Measurements from ENCODE around the gene HSD17B3. TPM values are rescaled to one million over a fixed set of nuclear protein-coding genes. Genes with fewer than 3 reads are reported as not detected.

Gene HSD17B3
- total RNA-seq, 1 donor from 2014 or later, result not detected

DNA sequence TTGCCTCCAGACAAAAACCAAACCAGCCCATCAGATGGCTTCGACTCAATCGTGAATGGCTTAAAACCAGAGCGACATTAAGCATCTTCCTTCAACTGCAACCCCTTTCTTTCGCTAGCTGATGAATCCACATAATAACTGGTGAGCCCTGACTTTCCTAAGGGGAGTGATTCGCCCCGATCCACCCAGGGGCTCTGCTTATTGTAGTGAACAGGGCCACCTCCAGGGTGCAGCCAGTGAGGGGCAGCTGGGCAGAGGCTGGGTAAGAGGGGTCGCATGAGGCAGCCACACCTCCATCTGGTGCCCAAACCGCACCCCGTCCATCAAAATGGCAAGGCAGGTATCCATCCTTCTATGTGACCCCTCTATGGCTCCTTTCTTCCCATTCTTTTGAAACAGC lies 43.6 kb upstream of the HSD17B3 start:
- peaks cover 8% of the 10 kb centered on the region for H3F3A ChIP-seq (ENCODE audit: low read depth)
- DNase-seq (ENCODE audit: low spot score), result no peak
- H3K4me1 Mint-ChIP-seq, result peaks cover 35% of the 10 kb centered on the region
- H3K36me3 ChIP-seq, result no peaks in the 10 kb centered on the region
- no peaks in the 10 kb centered on the region for H3K79me2 ChIP-seq (ENCODE audit: low read depth)
- H4K20me1 ChIP-seq (ENCODE audit: low read depth), result no peaks in the 10 kb centered on the region
- peaks cover 35% of the 10 kb centered on the region for H3K9me3 Mint-ChIP-seq
- H3K27me3 ChIP-seq, result no peaks in the 10 kb centered on the region
- no peak overlapping the region for H2AFZ ChIP-seq (replicated peaks)
- H3K36me3 Mint-ChIP-seq, result peaks cover 24% of the 10 kb centered on the region
- H3K4me1 ChIP-seq, result peaks cover 19% of the 10 kb centered on the region
- no peak overlapping the region for H3K9ac ChIP-seq
- no peaks in the 10 kb centered on the region for H3K9me3 ChIP-seq (ENCODE audit: low read depth)
- no peak overlapping the region for H3K27ac ChIP-seq
- H3K27me3 Mint-ChIP-seq (ENCODE audit: insufficient read depth, low read depth), result peaks cover 3% of the 10 kb centered on the region
- no peak overlapping the region for H3K4me2 ChIP-seq
- H3K4me3 ChIP-seq, result no peak overlapping the region
- peak overlapping the region; percentile 61 for H3K27ac Mint-ChIP-seq
- H3K4me3 Mint-ChIP-seq, result no peak overlapping the region
- TF ChIP-seq EZH2phosphoT487 (IDR thresholded peaks at IDR 0.05), result no peak
- no peak for TF ChIP-seq EZH2 (IDR thresholded peaks at IDR 0.05)
- no peak for TF ChIP-seq CTCF (IDR thresholded peaks at IDR 0.05)

GRCh38 chr9:96344458-96345180 lies 42.6 kb upstream of the HSD17B3 start:
- Mint-ChIP-seq H3K27me3 (ENCODE audit: insufficient read depth, low read depth) (peaks cover 6% of the 10 kb centered on the region), H3K27ac (peak overlapping the region; percentile 62), H3K4me3 (no peak overlapping the region), H3K36me3 (peaks cover 24% of the 10 kb centered on the region), H3K9me3 (peaks cover 35% of the 10 kb centered on the region), H3K4me1 (peaks cover 42% of the 10 kb centered on the region)
- Histone ChIP-seq H3K9me3 (ENCODE audit: low read depth) (no peaks in the 10 kb centered on the region), H3K27ac (no peak overlapping the region), H3F3A (ENCODE audit: low read depth) (peaks cover 8% of the 10 kb centered on the region), H2AFZ (replicated peaks) (peak overlapping the region; percentile 73), H3K79me2 (ENCODE audit: low read depth) (no peaks in the 10 kb centered on the region), H3K36me3 (no peaks in the 10 kb centered on the region), H4K20me1 (ENCODE audit: low read depth) (no peaks in the 10 kb centered on the region), H3K4me3 (no peak overlapping the region), H3K4me2 (no peak overlapping the region), H3K4me1 (peaks cover 17% of the 10 kb centered on the region), H3K27me3 (no peaks in the 10 kb centered on the region), H3K9ac (no peak overlapping the region)
- TF ChIP-seq CTCF (IDR thresholded peaks at IDR 0.05) (no peak), EZH2 (IDR thresholded peaks at IDR 0.05) (no peak), EZH2phosphoT487 (IDR thresholded peaks at IDR 0.05) (no peak)
- DNase-seq (ENCODE audit: low spot score), result peak; percentile 44

GRCh38 chr9:96343515-96344360 lies 41.8 kb upstream of the HSD17B3 start:
- peaks cover 24% of the 10 kb centered on the region for H3K36me3 Mint-ChIP-seq
- H2AFZ ChIP-seq (replicated peaks), result peak overlapping the region; percentile 73
- peaks cover 40% of the 10 kb centered on the region for H3K4me1 Mint-ChIP-seq

More at GRCh38 chr9:96343515-96344360, 41.8 kb upstream of the HSD17B3 start:
- H3K9me3 Mint-ChIP-seq, result peaks cover 34% of the 10 kb centered on the region
- H3K27me3 ChIP-seq, result no peaks in the 10 kb centered on the region
- TF ChIP-seq CTCF (IDR thresholded peaks at IDR 0.05), result no peak
- TF ChIP-seq EZH2phosphoT487 (IDR thresholded peaks at IDR 0.05), result no peak
- no peak overlapping the region for H3K9ac ChIP-seq
- H3K4me2 ChIP-seq, result no peak overlapping the region
- H3K27me3 Mint-ChIP-seq (ENCODE audit: insufficient read depth, low read depth), result peaks cover 6% of the 10 kb centered on the region
- no peak for DNase-seq (ENCODE audit: low spot score)
- H3F3A ChIP-seq (ENCODE audit: low read depth), result peaks cover 8% of the 10 kb centered on the region
- no peak overlapping the region for H3K27ac ChIP-seq
- H4K20me1 ChIP-seq (ENCODE audit: low read depth), result no peaks in the 10 kb centered on the region
- H3K4me3 Mint-ChIP-seq, result no peak overlapping the region
- no peak overlapping the region for H3K4me3 ChIP-seq
- H3K79me2 ChIP-seq (ENCODE audit: low read depth), result no peaks in the 10 kb centered on the region
- no peak overlapping the region for H3K27ac Mint-ChIP-seq
- H3K36me3 ChIP-seq, result no peaks in the 10 kb centered on the region
- H3K4me1 ChIP-seq, result peaks cover 17% of the 10 kb centered on the region
- H3K9me3 ChIP-seq (ENCODE audit: low read depth), result no peaks in the 10 kb centered on the region
